HG02798 (cell line): Measurements from ENCODE around the gene NME2.
"Not testable (repeated sequence)": the region's sequence is repeated elsewhere in the genome, so short reads cannot be mapped to it uniquely, and the experiment has no call there.

Source experiments
- ATAC-seq: cut with Tn5 transposase; IDR thresholded peaks from one replicate; pipeline ENCODE4 v1.9.1; 2021; ENCODE audit warnings: mild to moderate bottlenecking; ENCODE audit not compliant: unreplicated experiment, poor library complexity

NME2 gene

GRCh38 chr17:51166198-51166986 is at the start of gene NME2:
Gene NME2 (plus strand): TSS chr17:51166411. CDS start chr17:51166831, 420 bp downstream.
- peak; percentile 88 for ATAC-seq

- no peak for ATAC-seq
Observed at GRCh38 chr17:51118330-51119195, 47.6 kb upstream of the NME2 start.

- ATAC-seq: peak; percentile 20
Observed at GRCh38 chr17:51119415-51120356, 46.5 kb upstream of the NME2 start.

GRCh38 chr17:51120357-51120738 is 45.9 kb upstream of the NME2 start:
- peak; percentile 29 for ATAC-seq

GRCh38 chr17:51120739-51121619 is 45.2 kb upstream of the NME2 start, which contains the start of gene SPAG9:
Gene SPAG9 (minus strand): TSS chr17:51120868. CDS start chr17:51120656, 212 bp downstream.
- ATAC-seq: peak; percentile 85

- peak; percentile 33 for ATAC-seq
Observed at GRCh38 chr17:51121620-51122472, 44.4 kb upstream of the NME2 start.

- not testable (repeated sequence) for ATAC-seq
Observed at GRCh38 chr17:51122473-51123115, 43.6 kb upstream of the NME2 start.

- ATAC-seq: no peak
Observed at GRCh38 chr17:51124640-51125503, 41.3 kb upstream of the NME2 start.

- no peak for ATAC-seq
Observed at GRCh38 chr17:51128076-51128475, 38.1 kb upstream of the NME2 start.

GRCh38 chr17:51132964-51133319 is 33.3 kb upstream of the NME2 start:
- peak; percentile 57 for ATAC-seq

- ATAC-seq: no peak
Observed at GRCh38 chr17:51133365-51133764, 32.8 kb upstream of the NME2 start.

- no peak for ATAC-seq
Observed at GRCh38 chr17:51135956-51136355, 30.3 kb upstream of the NME2 start.

- ATAC-seq: no peak
Observed at GRCh38 chr17:51142597-51142996, 23.6 kb upstream of the NME2 start.

GRCh38 chr17:51144266-51145022 is 21.8 kb upstream of the NME2 start:
- no peak for ATAC-seq

- no peak for ATAC-seq
Observed at GRCh38 chr17:51147650-51148049, 18.6 kb upstream of the NME2 start.

GRCh38 chr17:51149163-51149562 is 17.0 kb upstream of the NME2 start:
- ATAC-seq: no peak
